NCI-H446 treated with DMSO at 0.1 percent for 48 hours (cell line): ENCODE results near the gene DNLZ.

ENCODE experiments used
- DNase-seq: peaks from one replicate; lab custom pipeline; 2025; lab: John Stamatoyannopoulos, UW

The DNLZ gene

GRCh38 chr9:136316896-136317676 lies 46.5 kb downstream of the DNLZ start:
- DNase-seq: no peak

DNA sequence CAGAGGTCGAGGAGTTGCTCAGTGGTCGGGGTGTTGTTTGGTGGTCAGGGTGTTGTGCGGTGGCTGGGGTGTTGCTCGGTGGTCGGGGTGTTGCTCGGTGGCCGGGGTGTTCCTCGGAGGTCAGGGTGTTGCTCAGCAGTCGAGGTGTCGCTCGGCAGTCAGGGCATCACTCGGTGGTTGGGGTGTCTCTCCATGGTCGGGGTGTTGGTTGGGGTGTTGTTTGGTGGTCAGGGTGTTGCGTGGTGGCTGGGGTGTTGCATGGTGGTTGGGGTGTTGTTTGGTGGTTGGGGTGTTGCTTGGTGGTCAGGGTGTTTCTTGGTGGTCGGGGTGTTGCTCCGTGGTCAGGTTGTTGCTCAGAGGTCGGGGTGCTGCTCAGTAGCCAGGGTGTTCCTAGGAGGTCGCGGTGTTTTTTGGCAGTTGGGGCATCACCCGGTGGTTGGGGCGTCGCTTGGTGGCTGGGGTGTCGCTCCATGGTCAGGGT lies 47.2 kb downstream of the DNLZ start:
- DNase-seq: no peak

GRCh38 chr9:136314944-136315343 lies 48.6 kb downstream of the DNLZ start:
- DNase-seq: no peak

DNA sequence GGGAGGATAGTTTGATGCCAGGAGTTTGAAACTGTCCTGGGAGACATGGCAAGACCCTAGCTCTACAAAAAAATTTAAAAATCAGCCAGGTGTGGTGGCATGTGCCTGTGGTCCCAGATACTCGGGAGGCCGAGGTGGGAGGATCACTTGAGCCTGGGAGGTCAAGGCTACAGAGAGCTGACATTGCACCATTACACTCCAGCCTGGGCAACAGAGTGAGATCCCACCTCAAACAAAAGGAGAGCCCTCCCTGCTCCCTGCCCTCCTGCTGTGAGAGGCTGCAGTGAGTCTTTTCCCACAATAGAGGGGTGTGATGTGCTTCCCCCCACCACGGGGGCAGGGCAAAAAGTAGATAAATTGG lies 49.5 kb downstream of the DNLZ start:
- DNase-seq: no peak

DNA sequence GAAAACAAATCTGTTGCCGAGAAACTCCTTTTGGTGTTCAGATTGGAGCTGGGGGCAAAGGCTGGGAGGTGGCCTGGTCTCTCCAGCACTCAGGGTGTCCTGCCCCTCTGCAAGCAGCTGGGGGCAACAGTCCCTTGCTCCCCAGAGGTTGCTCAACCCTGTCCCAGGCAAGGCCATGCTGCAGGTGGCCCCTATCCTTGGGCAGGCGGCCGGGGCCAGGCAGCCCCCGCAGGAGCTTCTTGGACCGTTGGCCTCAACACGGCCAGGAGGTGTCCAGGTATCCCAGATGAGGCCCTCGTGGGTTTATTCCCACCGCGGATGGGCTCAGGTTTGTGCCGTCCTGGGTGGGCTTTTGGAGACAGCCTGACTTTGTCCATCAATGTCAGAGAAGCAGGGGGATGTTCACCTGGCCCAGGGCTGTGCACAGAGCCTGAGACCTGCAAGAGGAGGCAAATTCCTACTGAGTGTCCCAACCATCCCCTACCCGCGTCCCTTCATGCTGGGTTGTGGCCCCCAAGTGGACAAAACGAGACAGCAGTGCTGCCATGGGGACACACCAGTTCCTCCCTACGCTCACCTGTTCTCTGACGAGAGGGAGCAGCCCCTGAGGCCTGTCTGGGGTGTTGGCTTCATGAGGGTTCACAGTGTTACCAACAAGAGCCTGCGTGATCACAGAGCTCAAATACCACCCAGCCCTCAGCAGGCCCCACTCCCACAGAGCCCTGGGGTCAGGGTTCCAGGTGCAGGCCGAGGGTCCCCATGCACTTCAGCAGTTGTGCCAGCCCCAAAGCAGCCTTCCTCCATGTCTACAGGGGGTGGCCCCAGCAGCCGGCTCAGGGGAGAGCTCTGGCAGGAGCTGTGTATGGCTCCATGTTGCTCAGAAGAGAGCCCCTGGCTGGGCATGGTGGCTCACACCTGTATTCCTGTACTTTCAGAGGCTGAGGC lies 50.2 kb downstream of the DNLZ start:
- no peak for DNase-seq

- DNase-seq: no peak
These were observed 51.1 kb downstream of the DNLZ start for GRCh38 chr9:136312436-136312835.

- no peak for DNase-seq
These were observed 51.6 kb downstream of the DNLZ start for GRCh38 chr9:136312009-136312375.

DNA sequence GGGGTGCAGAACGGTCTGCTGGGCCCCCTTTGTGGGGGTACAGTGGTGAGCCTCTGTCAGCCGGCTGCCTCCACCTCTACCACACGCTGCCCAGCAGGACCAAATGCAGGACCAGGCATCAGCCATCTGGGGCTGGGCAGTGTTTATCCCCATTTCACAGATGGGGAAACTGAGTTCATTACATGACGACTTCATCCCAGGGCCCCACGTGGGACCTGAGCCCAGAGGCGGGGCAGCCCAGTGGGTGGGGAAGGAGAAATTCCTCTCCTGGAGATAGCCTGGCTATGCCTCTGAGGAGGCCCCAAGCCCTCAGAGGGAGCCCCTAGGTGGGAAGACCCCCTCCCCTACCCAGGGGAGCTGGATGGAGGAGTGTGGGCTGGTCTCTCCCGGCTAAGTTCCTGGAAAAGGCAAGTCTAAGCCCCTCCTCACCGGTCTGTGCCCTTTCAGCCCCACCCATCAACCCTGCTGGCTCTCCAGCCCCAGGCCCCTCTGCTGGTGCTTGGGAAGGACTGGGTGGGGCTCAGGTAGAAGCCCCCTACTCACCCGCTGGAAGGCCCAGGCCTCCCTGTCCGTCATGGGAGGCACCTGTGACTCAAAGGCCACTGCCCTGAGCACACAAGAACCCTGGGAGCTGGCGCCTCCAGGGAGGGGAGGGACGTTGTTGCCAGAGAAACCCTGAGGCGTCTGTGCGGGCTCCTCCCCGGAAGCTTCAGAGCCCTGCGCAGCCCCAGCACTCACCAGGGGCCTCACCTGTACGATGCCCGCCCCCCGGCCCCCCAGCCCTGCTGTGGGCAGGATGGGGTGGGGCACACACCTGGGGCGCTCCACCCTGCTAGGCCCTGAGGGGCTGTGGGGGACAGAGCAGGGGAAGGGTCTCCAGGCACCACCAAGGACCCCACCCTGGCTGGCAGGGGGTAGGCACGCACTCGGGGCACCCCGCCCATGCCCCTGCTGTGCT lies 52.2 kb downstream of the DNLZ start:
- DNase-seq: no peak

DNA sequence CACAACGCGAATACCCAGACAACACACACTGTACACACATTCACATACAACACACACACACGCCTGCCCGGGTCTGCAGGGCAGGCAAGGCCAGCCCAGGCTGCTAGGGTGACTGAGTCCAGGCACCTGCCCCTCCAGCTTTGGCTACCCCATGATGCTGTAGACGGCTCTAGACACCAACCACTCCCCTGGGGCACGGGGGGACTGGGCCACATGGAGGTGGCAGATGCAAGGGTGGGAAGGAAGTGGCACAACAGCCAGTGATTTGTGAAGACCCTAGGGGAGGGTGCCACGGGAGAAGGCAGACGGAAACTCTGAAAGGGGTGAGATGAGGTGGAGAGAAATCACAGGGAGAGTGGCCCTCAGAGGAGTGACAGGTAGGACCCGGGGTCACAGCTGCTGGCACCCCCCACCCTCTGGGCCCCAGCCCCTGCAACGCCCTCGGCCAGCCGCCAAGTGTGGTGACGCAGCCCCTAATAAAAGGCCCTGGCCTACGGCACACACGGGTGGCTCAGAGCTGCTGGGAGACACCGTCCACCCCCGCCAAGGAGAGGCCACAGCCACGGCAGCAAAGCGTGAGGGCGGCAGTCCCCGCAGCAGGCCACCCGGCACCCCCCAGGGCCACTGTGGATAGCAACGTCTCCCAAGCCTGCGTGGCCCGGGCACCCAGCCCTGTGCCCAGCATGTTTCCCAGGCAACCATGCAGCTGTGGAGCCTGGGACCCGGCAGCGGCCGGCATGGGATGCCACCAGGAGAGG lies 53.1 kb downstream of the DNLZ start:
- no peak for DNase-seq

GRCh38 chr9:136309806-136310220 lies 53.7 kb downstream of the DNLZ start:
- DNase-seq: no peak
